K562 (cell line): ENCODE measurements around the gene ITGA2B. TPM values are rescaled to one million over a fixed set of nuclear protein-coding genes. Genes with fewer than 3 reads are reported as not detected.
A peak's percentile ranks its signal among the peaks of the same experiment; 100 is the strongest.

Experiments used
- ATAC-seq: fragments of 200-7000 bp; cut with Tn5 transposase; 3 replicates; pipeline ENCODE4 v1.9.1; 2020; ENCODE audit warnings: moderate library complexity
- BruUV-seq: library from RNA; stranded (reverse); fragments of 400-500 nt; replicated peaks from 2 replicates; lab custom pipeline; 2021; lab: Mats Ljungman, UMichigan
- CTCF ChIA-PET: fragments of 300-600 bp; formaldehyde crosslinking; extraction: SDS; loops from one replicate; lab custom pipeline; 2021; ENCODE audit warnings: low intra/inter-chr PET ratio; lab: Yijun Ruan, JAX
- POLR2A ChIA-PET: fragments of 300-600, 350-650 bp; sonication (Branson Sonifier 250); formaldehyde crosslinking; extraction: SDS; loops from one replicate; lab custom pipeline; 2021; ENCODE audit warnings: antibody characterized with exemption, inconsistent platforms; lab: Yijun Ruan, JAX
- DNase-seq, 4 experiments: peaks; one replicate each; pipeline versions ENCODE4 v3.0.0 to v3.0.0-alpha.2; 2011 to 2018; ENCODE audit warnings: low spot score in 3 of 4, mixed read lengths in 3 of 4; ENCODE audit errors: extremely low read depth in 1 of 4
- FAIRE-seq: peaks from 2 replicates; lab custom pipeline; 2011; peaks lifted over from hg19 to GRCh38; lab: Jason Lieb, UNC
- H2AFZ ChIP-seq: 2 replicates; pipeline ENCODE4 v1.6.0; 2011; ENCODE audit warnings: low read depth, low read length, control low read depth, inconsistent platforms
- H3K27ac ChIP-seq: fragments of 200-600 bp; 3 replicates; pipeline ENCODE4 v1.8.0; 2011; ENCODE audit warnings: low read depth, mild to moderate bottlenecking, control low read depth, inconsistent platforms, low read length, moderate library complexity, mixed read lengths; ENCODE audit errors: extremely low read depth
- H3K27me3 ChIP-seq, 2 experiments: fragments of 300-600 bp in 1 of 2; 2 replicates in 1 of 2; 3 replicates in 1 of 2; pipeline versions ENCODE4 v1.6.0 to v1.8.0; 2011; ENCODE audit warnings: inconsistent platforms in 2 of 2, low read length in 2 of 2, mild to moderate bottlenecking in 1 of 2, mixed read lengths in 1 of 2, moderate library complexity in 1 of 2; ENCODE audit not compliant: control insufficient read depth in 2 of 2, insufficient read depth in 2 of 2
- H3K36me3 ChIP-seq: fragments of 300-600 bp; 3 replicates; pipeline ENCODE4 v1.8.0; 2011; ENCODE audit warnings: mild to moderate bottlenecking, low read length, inconsistent platforms; ENCODE audit not compliant: control insufficient read depth, insufficient read depth
- H3K4me1 ChIP-seq, 2 experiments: fragments of 200-600 bp in 1 of 2; replicated peaks in 1 of 2; 2 replicates in 1 of 2; 3 replicates in 1 of 2; pipeline versions ENCODE4 v1.5.1 to v1.8.0; 2011; ENCODE audit warnings: inconsistent platforms in 2 of 2, low read length in 2 of 2, mild to moderate bottlenecking in 1 of 2, mixed read lengths in 1 of 2, moderate library complexity in 1 of 2; ENCODE audit not compliant: control insufficient read depth in 2 of 2, insufficient read depth in 2 of 2
- H3K4me2 ChIP-seq: 2 replicates; pipeline ENCODE4 v1.6.1; 2011; ENCODE audit warnings: low read length, control low read depth, inconsistent platforms, mixed read lengths; ENCODE audit not compliant: insufficient read depth
- H3K4me3 ChIP-seq: fragments of 200-600 bp; sonication (generic), shearing (Covaris generic); 2 replicates; pipeline ENCODE4 v1.5.1; 2016; ENCODE audit warnings: control low read depth, inconsistent platforms
- H3K79me2 ChIP-seq: fragments of 200-600 bp; 3 replicates; pipeline ENCODE4 v1.8.0; 2011; ENCODE audit warnings: low read length, inconsistent platforms; ENCODE audit not compliant: control insufficient read depth, insufficient read depth
- H3K9ac ChIP-seq, 2 experiments: 2 replicates each; pipeline versions ENCODE4 v1.6.0 to v1.6.1; 2011; ENCODE audit warnings: low read depth in 2 of 2, low read length in 2 of 2, control low read depth in 1 of 2, inconsistent platforms in 1 of 2, mild to moderate bottlenecking in 1 of 2, mixed read lengths in 1 of 2; ENCODE audit not compliant: insufficient read depth in 1 of 2
- H3K9me1 ChIP-seq: one replicate; pipeline ENCODE4 v1.6.0; 2011; ENCODE audit warnings: inconsistent platforms, mild to moderate bottlenecking, low read length, moderate library complexity; ENCODE audit not compliant: control insufficient read depth, insufficient read depth
- H3K9me3 ChIP-seq: replicated peaks from 2 replicates; pipeline ENCODE4 v1.5.1; 2011; ENCODE audit warnings: low read depth, low read length, inconsistent platforms; ENCODE audit not compliant: control insufficient read depth, insufficient read depth
- H4K20me1 ChIP-seq: replicated peaks from 2 replicates; pipeline ENCODE4 v1.6.1; 2011; ENCODE audit warnings: low read length, inconsistent platforms, mixed read lengths; ENCODE audit not compliant: control insufficient read depth, insufficient read depth
- ATF7 ChIP-seq: fragments of 450-650 bp; IDR thresholded peaks from 2 replicates; pipeline ENCODE4 v1.7.1; 2014; ENCODE audit warnings: mild to moderate bottlenecking, moderate library complexity
- BHLHE40 ChIP-seq: IDR thresholded peaks from 2 replicates; pipeline ENCODE4 v1.6.1; 2011; ENCODE audit warnings: low read length, improper control_type of control experiment
- FOXK1 ChIP-seq: sonication (generic); formaldehyde crosslinking; IDR thresholded peaks from 2 replicates; pipeline ENCODE4 v1.8.0; 2022; ENCODE audit warnings: missing genetic modification reagents, mild to moderate bottlenecking, borderline replicate concordance
- HDAC2 ChIP-seq: fragments of 450-650 bp; IDR thresholded peaks from 2 replicates; pipeline ENCODE4 v1.6.1; 2016; ENCODE audit warnings: mild to moderate bottlenecking
- KLF10 ChIP-seq: fragments of 250-450 bp; sonication (Bioruptor Pico); IDR thresholded peaks from 2 replicates; pipeline ENCODE4 v1.6.1; 2021; ENCODE audit warnings: matching md5 sums
- PRMT5 ChIP-seq: sonication (generic); formaldehyde crosslinking; IDR thresholded peaks from 2 replicates; pipeline ENCODE4 v1.5.0; 2020; ENCODE audit warnings: missing genetic modification reagents
- RNF2 ChIP-seq: sonication (generic); IDR thresholded peaks from 2 replicates; pipeline ENCODE4 v1.6.1; 2016
- ZNF699 ChIP-seq: fragments of 250-450 bp; sonication (Bioruptor Pico); IDR thresholded peaks from 2 replicates; pipeline ENCODE4 v1.8.0; 2021; ENCODE audit warnings: mild to moderate bottlenecking, moderate library complexity; ENCODE audit not compliant: insufficient replicate concordance
- WGBS: fragments of 100-300 bp; shearing (Covaris generic); methylation state at CpG from one replicate; pipeline ENCODE4 v1.1.6; 2016; ENCODE audit warnings: low coverage, mixed read lengths; ENCODE audit not compliant: insufficient coverage; ENCODE audit errors: missing lambda C conversion rate; 5-methylcytosine and 5-hydroxymethylcytosine counted together
- in situ Hi-C: fragments of 300-500 bp; cut with MboI; formaldehyde crosslinking; loops from 4 replicates; pipeline ENCODE4 v1.15.0; 2018; ENCODE audit warnings: inconsistent platforms, mixed read lengths
- intact Hi-C: fragments of 100-400 bp; cut with micrococcal nuclease; formaldehyde crosslinking; loops from 2 replicates; pipeline ENCODE4 v1.14.2; 2022
- polyA plus RNA-seq, 8 experiments: library from polyadenylated mRNA; depleted of rRNA in 4 of 8; stranded (reverse) in 5 of 8; unstranded in 3 of 8; fragments of >200 nt; fragmentation: Nextera tagmentation in 2 of 8; fragmentation: Illumina TruSeq in 1 of 8; extraction: Ambion mirVana in 2 of 8; extraction: Trizol in 1 of 8; gene quantifications; 2 replicates each; pipeline versions ENCODE4 v1.2.1 to v1.2.3, GENCODE V29; 2011 to 2014; ENCODE audit warnings: inconsistent platforms in 1 of 8, missing spikeins in 1 of 8
- total RNA-seq, 7 experiments: library from RNA; depleted of rRNA in 6 of 7; stranded (reverse); fragments of >200 nt in 6 of 7; fragmentation: Illumina TruSeq in 2 of 7; extraction: Trizol in 2 of 7; gene quantifications; 2 replicates each; pipeline versions ENCODE4 v1.2.1 to v1.2.3, GENCODE V29; 2011 to 2021; ENCODE audit warnings: low replicate concordance in 1 of 7
- TF ChIP-seq, protein P1 (sequence below), 2 experiments: fragments of 450-650 bp in 1 of 2; sonication (generic) in 1 of 2; formaldehyde crosslinking in 1 of 2; IDR thresholded peaks; 2 replicates each; pipeline versions ENCODE4 v1.7.1 to v1.9.0; 2016 to 2022; ENCODE audit warnings: inconsistent platforms in 1 of 2, mild to moderate bottlenecking in 1 of 2, missing genetic modification reagents in 1 of 2

Gene ITGA2B
- total and polyA plus RNA-seq, 9 of the 15 experiments (the other 6 are each of a cell fraction or from before 2014, with no cell fraction given) = 1.1 to 26.4 (median 5.6) TPM

DNA sequence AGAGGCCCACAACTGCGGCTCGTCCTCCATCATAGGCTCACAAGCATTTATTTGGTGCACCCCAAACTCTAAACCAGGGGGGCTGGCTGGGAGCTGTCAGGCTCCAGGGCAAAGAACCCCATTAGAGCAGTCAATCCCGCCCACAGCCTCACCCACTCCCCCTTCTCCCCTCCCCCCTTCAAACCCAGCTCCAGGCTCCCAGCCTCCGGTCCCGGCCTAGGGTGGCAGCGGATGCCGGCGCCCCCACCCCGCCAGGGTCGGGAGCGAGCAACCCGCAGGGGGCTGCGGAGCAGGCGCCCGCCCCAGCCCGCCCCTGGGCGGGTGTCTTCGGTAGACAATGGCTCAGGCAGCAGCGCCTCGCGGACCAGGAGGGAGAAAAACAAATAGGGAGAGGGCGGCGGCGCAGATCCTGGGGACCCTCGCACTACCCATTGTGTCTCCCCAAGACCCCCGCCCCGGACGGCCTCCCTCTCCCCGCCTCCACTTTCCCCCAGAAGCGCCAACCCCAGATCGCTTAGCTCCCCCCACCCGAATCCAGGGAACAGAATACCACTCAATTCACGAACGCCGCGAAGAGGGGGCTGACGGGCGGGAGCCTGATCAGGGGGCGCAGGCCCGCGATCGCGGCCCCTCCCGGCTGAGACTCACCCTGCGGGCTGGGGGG lies 26.4 kb downstream of the ITGA2B start:
- Histone ChIP-seq H2AFZ (peak overlapping the region; percentile 91), H3K9ac (peak overlapping the region; percentile 70 to 96; a peak in 3 of 4 replicates), H3K4me1 (peaks cover 5 to 28% of the 10 kb centered on the region in 2 experiments; a peak in 4 of 5 replicates), H4K20me1 (peaks cover 9% of the 10 kb centered on the region), H3K27me3 (no peaks in the 10 kb centered on the region; a peak in 1 of 5 replicates), H3K36me3 (no peaks in the 10 kb centered on the region), H3K9me1 (no peaks in the 10 kb centered on the region), H3K79me2 (no peaks in the 10 kb centered on the region), H3K4me3 (peak overlapping the region; percentile 81), H3K9me3 (no peaks in the 10 kb centered on the region), H3K4me2 (peak overlapping the region; percentile 70; the same call in 1 of the 2 replicates), H3K27ac (peak overlapping the region; percentile 60; the same call in 1 of the 3 replicates)
- intact Hi-C loops = no loop called here
- ChIA-PET POLR2A (interaction anchor here (0.6 to 1.5 kb wide), 5 partner anchors 17 to 376 kb away, joined by 3 to 4 read pairs (median 3); partner anchors contain the start of gene ITGA2B), CTCF (no interaction called here)
- ATAC-seq = peak; percentile 69
- peak; percentile 44 to 83 (median 74) for DNase-seq
- no TSS peak for BruUV-seq
- in situ Hi-C loops = no loop called here
- no peak for FAIRE-seq
- whole genome bisulfite sequencing = 2% methylated on average over 31 of the region's 45 CpGs
- TF ChIP-seq BHLHE40 (no peak), FOXK1 (CRISPR knock-in tag) (no peak), ZNF699 (CRISPR knock-in tag) (no peak), PRMT5 (CRISPR knock-in tag) (no peak), ATF7 (no peak), KLF10 (CRISPR knock-in tag) (no peak), HDAC2 (no peak), RNF2 (no peak)
- TF ChIP-seq, protein P1, sequence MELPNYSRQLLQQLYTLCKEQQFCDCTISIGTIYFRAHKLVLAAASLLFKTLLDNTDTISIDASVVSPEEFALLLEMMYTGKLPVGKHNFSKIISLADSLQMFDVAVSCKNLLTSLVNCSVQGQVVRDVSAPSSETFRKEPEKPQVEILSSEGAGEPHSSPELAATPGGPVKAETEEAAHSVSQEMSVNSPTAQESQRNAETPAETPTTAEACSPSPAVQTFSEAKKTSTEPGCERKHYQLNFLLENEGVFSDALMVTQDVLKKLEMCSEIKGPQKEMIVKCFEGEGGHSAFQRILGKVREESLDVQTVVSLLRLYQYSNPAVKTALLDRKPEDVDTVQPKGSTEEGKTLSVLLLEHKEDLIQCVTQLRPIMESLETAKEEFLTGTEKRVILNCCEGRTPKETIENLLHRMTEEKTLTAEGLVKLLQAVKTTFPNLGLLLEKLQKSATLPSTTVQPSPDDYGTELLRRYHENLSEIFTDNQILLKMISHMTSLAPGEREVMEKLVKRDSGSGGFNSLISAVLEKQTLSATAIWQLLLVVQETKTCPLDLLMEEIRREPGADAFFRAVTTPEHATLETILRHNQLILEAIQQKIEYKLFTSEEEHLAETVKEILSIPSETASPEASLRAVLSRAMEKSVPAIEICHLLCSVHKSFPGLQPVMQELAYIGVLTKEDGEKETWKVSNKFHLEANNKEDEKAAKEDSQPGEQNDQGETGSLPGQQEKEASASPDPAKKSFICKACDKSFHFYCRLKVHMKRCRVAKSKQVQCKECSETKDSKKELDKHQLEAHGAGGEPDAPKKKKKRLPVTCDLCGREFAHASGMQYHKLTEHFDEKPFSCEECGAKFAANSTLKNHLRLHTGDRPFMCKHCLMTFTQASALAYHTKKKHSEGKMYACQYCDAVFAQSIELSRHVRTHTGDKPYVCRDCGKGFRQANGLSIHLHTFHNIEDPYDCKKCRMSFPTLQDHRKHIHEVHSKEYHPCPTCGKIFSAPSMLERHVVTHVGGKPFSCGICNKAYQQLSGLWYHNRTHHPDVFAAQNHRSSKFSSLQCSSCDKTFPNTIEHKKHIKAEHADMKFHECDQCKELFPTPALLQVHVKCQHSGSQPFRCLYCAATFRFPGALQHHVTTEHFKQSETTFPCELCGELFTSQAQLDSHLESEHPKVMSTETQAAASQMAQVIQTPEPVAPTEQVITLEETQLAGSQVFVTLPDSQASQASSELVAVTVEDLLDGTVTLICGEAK (IDR thresholded peaks at IDR 0.05) = 0 out of 2 replicates have a peak, but pooled peaks have one; percentile 39
- TF ChIP-seq, protein P1 (CRISPR knock-in tag; IDR thresholded peaks at IDR 0.05) = no peak
